ENCODE data around the gene VILL.
"Not testable (repeated sequence)": the region's sequence is repeated elsewhere in the genome, so short reads cannot be mapped to it uniquely, and the experiment has no call there.

Gene VILL

DNA sequence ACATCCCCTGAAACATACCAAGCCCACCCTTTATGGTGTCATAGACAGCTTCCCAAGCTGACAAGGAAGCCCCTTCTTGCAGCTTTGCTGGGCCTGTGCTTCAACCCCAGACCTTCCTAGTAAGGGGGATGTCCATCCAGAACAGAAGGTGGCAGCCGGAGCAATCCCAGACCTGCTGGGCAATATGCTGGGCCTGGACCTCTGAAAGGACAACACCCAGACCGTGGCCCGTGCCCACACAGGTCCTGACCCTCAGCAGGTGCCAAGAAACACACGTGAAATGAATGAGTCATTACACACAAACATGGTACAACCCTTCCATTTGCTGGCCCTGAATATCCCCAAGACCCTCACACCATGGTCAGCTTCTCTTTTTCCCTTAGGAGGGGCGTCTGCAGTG lies 19.8 kb upstream of the VILL start:
- TF ChIP-seq POLR2A (IDR thresholded peaks at IDR 0.05; ENCODE audit: low read depth, low read length), result no peak
- FAIRE-seq, result no peak
- DNase-seq (ENCODE audit: insufficient read length, low spot score), result no peak

- DNase-seq (ENCODE audit: insufficient read length, low spot score) (no peak), FAIRE-seq (no peak)
- TF ChIP-seq POLR2A (IDR thresholded peaks at IDR 0.05; ENCODE audit: low read depth, low read length), result no peak
These were observed 19.1 kb upstream of the VILL start for GRCh38 chr3:37971467-37971866.

GRCh38 chr3:37972056-37972455 lies 18.5 kb upstream of the VILL start:
- not testable (repeated sequence) for FAIRE-seq; DNase-seq (ENCODE audit: insufficient read length, low spot score)

DNA sequence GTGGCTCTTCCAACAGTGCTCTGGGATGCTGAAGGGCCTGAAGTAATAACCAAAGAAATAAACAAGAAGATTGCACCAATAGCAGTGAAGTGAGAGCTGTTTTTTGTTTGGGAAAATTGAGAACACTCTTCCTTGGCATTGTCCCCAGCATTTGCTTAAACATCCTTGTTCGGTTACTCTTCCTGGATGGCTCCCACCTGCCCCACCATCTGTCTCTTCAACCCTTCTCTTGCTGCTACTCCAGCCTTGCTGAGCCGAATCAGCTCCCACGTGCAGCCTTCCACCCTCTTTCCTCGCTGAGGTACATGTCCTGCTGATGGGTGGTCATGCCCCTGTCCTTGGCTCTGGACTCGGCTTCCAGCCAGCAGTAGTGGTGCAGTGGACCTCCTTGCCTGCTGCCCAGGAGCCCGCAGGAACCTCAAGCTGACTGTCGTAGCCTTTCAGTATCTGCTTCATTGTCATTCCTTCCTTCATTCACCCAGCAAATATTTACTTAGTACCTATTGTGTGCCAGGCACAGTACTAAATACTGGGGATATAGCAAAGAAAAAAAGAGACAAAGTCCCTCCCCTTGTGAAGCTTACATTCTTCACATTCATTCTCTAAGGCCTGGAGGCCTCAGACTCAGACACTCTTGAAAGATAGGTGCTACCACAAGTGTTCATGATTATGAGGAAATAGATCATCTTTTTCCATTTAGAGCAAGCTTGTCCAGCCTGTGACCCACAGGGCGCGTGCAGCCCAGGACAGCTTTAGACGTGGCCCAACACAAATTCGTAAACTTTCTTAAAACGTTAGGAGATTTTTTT lies 17.1 kb upstream of the VILL start:
- TF ChIP-seq POLR2A (IDR thresholded peaks at IDR 0.05; ENCODE audit: low read depth, low read length), result no peak
- FAIRE-seq (no peak), DNase-seq (ENCODE audit: insufficient read length, low spot score) (no peak)

- no peak for TF ChIP-seq POLR2A (IDR thresholded peaks at IDR 0.05; ENCODE audit: low read depth, low read length)
- DNase-seq (ENCODE audit: insufficient read length, low spot score) (peak; percentile 60), FAIRE-seq (no peak)
These were observed 16.2 kb upstream of the VILL start for GRCh38 chr3:37974121-37975083.

GRCh38 chr3:37979541-37980461 lies 10.8 kb upstream of the VILL start:
- no peak for TF ChIP-seq POLR2A (IDR thresholded peaks at IDR 0.05; ENCODE audit: low read depth, low read length)
- DNase-seq (ENCODE audit: insufficient read length, low spot score), result no peak
- FAIRE-seq, result no peak

DNA sequence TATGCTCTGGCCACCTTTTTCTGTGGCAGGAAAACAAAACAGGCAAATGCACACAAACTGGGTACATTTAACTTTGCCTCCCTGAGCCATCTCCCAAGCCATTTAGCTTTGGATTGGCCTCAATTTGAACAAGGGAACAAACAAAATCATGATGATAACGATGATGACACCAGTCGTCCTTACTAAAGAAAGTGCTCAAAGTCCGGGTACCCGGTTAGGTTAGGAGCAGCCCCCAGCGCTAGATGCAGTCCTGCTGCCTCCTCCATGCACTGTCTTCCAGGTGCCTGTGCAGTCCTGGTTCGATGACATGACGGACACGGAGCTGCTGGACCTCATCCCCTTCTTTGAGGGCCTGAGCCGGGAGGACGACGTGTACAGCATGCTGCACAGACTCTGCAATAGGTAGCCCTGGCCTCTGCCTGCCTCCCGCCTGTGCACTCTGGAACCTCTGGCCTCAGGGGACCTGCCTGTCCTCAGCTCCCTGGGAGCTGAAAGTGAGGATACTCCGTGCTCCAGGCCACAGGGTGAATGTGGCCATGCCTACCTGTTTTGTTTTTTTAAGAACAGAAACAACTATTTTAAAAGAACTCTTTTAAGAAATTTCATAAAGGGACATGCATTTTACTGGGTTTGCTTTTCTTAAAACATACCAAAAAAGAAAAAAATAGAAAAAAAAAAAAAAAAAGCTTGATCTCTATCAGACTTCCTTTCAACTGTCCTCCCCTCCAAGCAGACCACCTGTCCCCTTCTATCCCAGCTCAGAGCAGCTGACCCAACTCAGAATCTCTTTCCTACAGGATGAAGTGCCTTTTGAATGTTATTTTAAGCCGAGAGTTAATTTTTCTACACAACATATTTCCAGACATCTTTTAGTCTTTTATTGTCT lies 9.9 kb upstream of the VILL start:
- no peak for TF ChIP-seq POLR2A (IDR thresholded peaks at IDR 0.05; ENCODE audit: low read depth, low read length)
- FAIRE-seq, result no peak
- DNase-seq (ENCODE audit: insufficient read length, low spot score), result no peak

DNA sequence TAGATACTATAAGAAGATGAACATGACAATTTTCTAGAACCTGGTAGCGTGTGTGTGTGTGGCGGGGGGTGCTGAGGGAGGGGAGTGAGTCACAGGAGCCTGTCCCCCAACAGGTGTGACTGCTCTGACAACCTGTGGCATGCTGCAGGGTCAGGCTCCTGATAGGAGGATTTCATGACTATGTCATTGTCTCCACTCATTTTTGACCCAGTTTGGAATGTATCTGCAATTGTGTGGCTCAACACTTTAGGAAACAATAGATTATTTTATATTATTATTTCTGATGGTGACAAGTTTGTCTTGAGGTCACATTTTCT lies 9.3 kb upstream of the VILL start:
- DNase-seq (ENCODE audit: insufficient read length, low spot score) (no peak), FAIRE-seq (no peak)
- no peak for TF ChIP-seq POLR2A (IDR thresholded peaks at IDR 0.05; ENCODE audit: low read depth, low read length)

- FAIRE-seq (no peak), DNase-seq (ENCODE audit: insufficient read length, low spot score) (no peak)
- no peak for TF ChIP-seq POLR2A (IDR thresholded peaks at IDR 0.05; ENCODE audit: low read depth, low read length)
These were observed 8.3 kb upstream of the VILL start for GRCh38 chr3:37982331-37982730.

DNA sequence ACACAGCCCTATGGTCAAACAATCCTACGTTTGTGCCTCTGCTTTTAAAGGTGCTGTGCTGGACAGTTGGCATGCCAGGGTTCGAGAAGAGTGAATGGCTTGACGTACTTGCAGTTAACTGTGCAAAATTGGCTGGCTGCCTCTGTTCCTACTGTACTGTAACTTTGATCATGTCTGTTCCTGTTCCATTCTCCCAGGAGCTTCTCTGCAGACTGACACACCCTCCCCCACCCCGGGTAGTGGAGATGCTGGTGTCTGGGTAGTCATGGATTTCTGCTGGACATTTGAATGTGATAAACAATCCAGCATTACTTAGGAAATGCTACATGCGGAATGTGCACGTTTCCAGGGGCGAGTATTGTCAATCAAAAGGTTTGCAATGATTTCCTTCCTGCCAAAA lies 6.5 kb upstream of the VILL start:
- FAIRE-seq, result no peak
- no peak for DNase-seq (ENCODE audit: insufficient read length, low spot score)
- TF ChIP-seq POLR2A (IDR thresholded peaks at IDR 0.05; ENCODE audit: low read depth, low read length), result no peak

GRCh38 chr3:37984596-37984995 lies 6.0 kb upstream of the VILL start:
- no peak for DNase-seq (ENCODE audit: insufficient read length, low spot score)
- FAIRE-seq, result no peak
- TF ChIP-seq POLR2A (IDR thresholded peaks at IDR 0.05; ENCODE audit: low read depth, low read length), result no peak

DNA sequence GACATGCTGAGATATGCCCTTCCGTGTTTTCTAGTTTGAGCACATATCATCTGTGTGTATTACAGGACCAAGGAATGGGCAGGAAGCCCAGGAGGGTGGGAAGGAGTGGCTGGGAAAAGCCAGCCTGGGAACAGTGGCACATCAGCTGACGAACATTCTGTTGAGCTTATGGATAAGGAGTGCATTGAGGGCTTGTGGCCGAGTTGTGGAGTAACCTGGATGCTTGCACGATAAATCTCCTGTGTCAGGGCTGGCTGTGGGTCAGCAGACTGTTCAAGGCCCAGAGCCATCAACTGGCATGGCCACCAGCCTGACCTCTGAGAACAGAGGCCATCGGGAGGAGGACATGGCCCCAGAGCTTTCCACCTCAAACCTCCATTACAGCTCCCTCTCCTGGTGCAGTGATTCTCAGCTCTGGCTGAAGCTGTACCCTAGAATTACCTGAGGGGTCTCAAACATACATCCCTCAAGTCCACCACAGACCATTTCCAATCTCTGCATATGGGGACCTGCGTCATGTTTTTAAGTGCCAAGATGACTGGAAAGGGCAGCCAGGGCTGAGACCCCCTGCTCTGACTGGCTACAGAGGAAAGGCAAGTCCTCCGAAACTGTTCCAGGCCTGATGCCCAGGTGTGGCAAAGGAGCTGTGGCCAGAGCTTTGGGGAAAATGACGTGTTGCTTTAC lies 4.8 kb upstream of the VILL start:
- DNase-seq (ENCODE audit: insufficient read length, low spot score), result no peak
- TF ChIP-seq POLR2A (IDR thresholded peaks at IDR 0.05; ENCODE audit: low read depth, low read length), result no peak
- no peak for FAIRE-seq
